ENCODE measurements around the gene CCDC171. TPM values are rescaled to one million over a fixed set of nuclear protein-coding genes. Genes with fewer than 3 reads are reported as not detected.

CCDC171 gene
- total and polyA plus RNA-seq, 7 donors: 0.20 to 1.6 (median 0.44) TPM

- no peak for TF ChIP-seq CTCF (IDR thresholded peaks at IDR 0.05)
- intact Hi-C loops (cut with DNase I): no loop called here
- no peaks in the 10 kb centered on the region for H3K4me1 ChIP-seq
Observed at GRCh38 chr9:15882328-15882727, 329.5 kb downstream of the CCDC171 start.

GRCh38 chr9:15882883-15883282, 330.0 kb downstream of the CCDC171 start:
- no peak for ATAC-seq

More at GRCh38 chr9:15882328-15882727, 329.5 kb downstream of the CCDC171 start:
- no peak overlapping the region for H3K27ac ChIP-seq
- WGBS, 3 donors: 59 to 78% (median 77%) methylated on average over 4 of the region's 4 CpGs
- H3K36me3 ChIP-seq (ENCODE audit: insufficient read depth in 1 of 2, low read depth in 1 of 2): no peaks in the 10 kb centered on the region
- no peaks in the 10 kb centered on the region for H3K27me3 ChIP-seq (ENCODE audit: insufficient read depth in 3 of 3, low read length in 2 of 3)
- no peaks in the 10 kb centered on the region for H3K9me3 ChIP-seq
- no peak overlapping the region for H3K4me3 ChIP-seq
- no peak for ATAC-seq
- DNase-seq: no peak

GRCh38 chr9:15885464-15885863, 332.6 kb downstream of the CCDC171 start:
- intact Hi-C loops (cut with DNase I): no loop called here
- no peaks in the 10 kb centered on the region for H3K4me1 ChIP-seq
- WGBS, 3 donors: 95 to 98% (median 95%) methylated on average over 2 of the region's 2 CpGs
- no peak for DNase-seq
- no peak overlapping the region for H3K4me3 ChIP-seq
- no peaks in the 10 kb centered on the region for H3K27me3 ChIP-seq (ENCODE audit: insufficient read depth in 3 of 3, low read length in 2 of 3)
- TF ChIP-seq CTCF (IDR thresholded peaks at IDR 0.05): no peak
- no peak overlapping the region for H3K27ac ChIP-seq
- no peak for ATAC-seq
- H3K9me3 ChIP-seq: no peaks in the 10 kb centered on the region
- no peaks in the 10 kb centered on the region for H3K36me3 ChIP-seq (ENCODE audit: insufficient read depth in 1 of 2, low read depth in 1 of 2)

More at GRCh38 chr9:15882883-15883282, 330.0 kb downstream of the CCDC171 start:
- no peaks in the 10 kb centered on the region for H3K27me3 ChIP-seq (ENCODE audit: insufficient read depth in 3 of 3, low read length in 2 of 3)
- H3K36me3 ChIP-seq (ENCODE audit: insufficient read depth in 1 of 2, low read depth in 1 of 2): no peaks in the 10 kb centered on the region
- no peak overlapping the region for H3K27ac ChIP-seq
- TF ChIP-seq CTCF (IDR thresholded peaks at IDR 0.05): no peak
- DNase-seq: no peak
- no peaks in the 10 kb centered on the region for H3K4me1 ChIP-seq
- no peaks in the 10 kb centered on the region for H3K9me3 ChIP-seq
- 88 to 100% (median 94%) methylated on average over 3 of the region's 3 CpGs for WGBS, 3 donors
- intact Hi-C loops (cut with DNase I): no loop called here
- H3K4me3 ChIP-seq: no peak overlapping the region

GRCh38 chr9:15889555-15889954, 336.7 kb downstream of the CCDC171 start:
- no peak for DNase-seq
- no peak for TF ChIP-seq CTCF (IDR thresholded peaks at IDR 0.05)
- intact Hi-C loops (cut with DNase I): no loop called here
- H3K27ac ChIP-seq: no peak overlapping the region
- no peaks in the 10 kb centered on the region for H3K36me3 ChIP-seq (ENCODE audit: insufficient read depth in 1 of 2, low read depth in 1 of 2)
- H3K4me3 ChIP-seq: no peak overlapping the region
- no peaks in the 10 kb centered on the region for H3K27me3 ChIP-seq (ENCODE audit: insufficient read depth in 3 of 3, low read length in 2 of 3)
- peaks cover 9% of the 10 kb centered on the region for H3K9me3 ChIP-seq
- no peaks in the 10 kb centered on the region for H3K4me1 ChIP-seq
- ATAC-seq: no peak
- WGBS, 3 donors: 95 to 100% (median 97%) methylated on average over 1 of the region's 1 CpG

GRCh38 chr9:15901572-15901971, 348.7 kb downstream of the CCDC171 start:
- Histone ChIP-seq H3K9me3 (no peaks in the 10 kb centered on the region), H3K4me1 (no peaks in the 10 kb centered on the region), H3K4me3 (no peak overlapping the region), H3K36me3 (ENCODE audit: insufficient read depth in 1 of 2, low read depth in 1 of 2) (no peaks in the 10 kb centered on the region), H3K27ac (no peak overlapping the region), H3K27me3 (ENCODE audit: insufficient read depth in 3 of 3, low read length in 2 of 3) (no peaks in the 10 kb centered on the region)
- no peak for ATAC-seq
- intact Hi-C loops (cut with DNase I): no loop called here
- no peak for TF ChIP-seq CTCF (IDR thresholded peaks at IDR 0.05)
- DNase-seq: no peak
- 94 to 96% (median 96%) methylated on average over 1 of the region's 1 CpG for WGBS, 3 donors

Data from psoas muscle (tissue), 8 donors.